AG08395 (cell line): ENCODE data around the gene C10orf105.

Source experiments
- DNase-seq: peaks from one replicate; pipeline ENCODE4 v3.0.0; 2012; ENCODE audit warnings: mixed read lengths, low spot score

Gene C10orf105

DNA sequence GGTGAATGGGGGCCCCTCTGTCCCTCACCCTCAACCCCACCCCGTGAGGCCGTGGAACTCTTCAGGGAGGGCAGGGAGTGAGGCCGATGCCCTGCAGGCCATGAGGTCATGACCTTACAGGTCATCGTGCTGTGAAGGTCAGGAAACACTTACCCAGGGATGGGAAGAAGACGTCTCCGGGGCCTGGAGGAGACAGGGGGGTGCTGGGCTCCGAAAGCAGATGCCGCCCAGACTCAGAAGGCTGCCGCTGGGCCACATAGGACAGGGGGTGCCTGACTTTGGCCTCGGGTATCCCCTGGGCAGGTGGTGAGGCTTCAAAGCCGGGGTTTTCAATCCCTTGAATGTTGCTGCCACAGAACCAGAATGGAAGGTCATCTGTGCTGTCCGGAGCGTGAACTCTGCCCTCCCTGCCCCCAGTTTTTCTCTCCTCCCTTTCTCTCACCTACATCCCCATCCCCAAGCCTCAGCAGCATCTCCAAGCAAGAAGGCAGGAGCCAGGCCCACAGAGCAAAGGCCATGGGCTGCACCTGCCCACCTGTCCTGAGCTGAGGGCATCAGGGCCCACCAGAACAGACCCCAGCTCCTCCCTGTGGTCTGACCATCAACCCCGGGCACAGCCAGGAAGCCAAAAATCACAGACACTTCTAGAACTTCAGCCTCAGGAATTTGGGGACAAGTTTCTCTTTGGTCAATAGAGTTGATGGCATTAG, 32.1 kb upstream of the C10orf105 start:
- DNase-seq, result no peak

DNA sequence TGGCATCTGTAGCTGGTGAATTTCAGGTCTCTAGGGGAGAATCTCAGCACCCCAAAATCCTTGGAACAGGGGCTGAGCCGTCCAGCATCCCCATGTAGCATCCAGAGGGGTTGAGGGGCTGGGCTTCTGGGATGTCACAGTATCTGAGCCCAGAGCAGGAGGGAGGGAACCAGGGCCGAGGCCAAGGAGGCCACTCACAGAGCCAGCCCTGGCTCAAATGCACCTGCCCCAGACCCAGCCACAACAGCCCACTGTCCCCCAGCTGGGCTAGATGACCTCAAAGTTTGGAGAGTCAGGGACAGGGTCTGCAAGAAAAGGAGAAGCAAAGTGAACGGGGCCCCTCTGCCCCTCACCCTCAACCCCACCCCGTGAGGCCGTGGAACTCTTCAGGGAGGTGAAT, 31.4 kb upstream of the C10orf105 start:
- DNase-seq, result no peak

DNA sequence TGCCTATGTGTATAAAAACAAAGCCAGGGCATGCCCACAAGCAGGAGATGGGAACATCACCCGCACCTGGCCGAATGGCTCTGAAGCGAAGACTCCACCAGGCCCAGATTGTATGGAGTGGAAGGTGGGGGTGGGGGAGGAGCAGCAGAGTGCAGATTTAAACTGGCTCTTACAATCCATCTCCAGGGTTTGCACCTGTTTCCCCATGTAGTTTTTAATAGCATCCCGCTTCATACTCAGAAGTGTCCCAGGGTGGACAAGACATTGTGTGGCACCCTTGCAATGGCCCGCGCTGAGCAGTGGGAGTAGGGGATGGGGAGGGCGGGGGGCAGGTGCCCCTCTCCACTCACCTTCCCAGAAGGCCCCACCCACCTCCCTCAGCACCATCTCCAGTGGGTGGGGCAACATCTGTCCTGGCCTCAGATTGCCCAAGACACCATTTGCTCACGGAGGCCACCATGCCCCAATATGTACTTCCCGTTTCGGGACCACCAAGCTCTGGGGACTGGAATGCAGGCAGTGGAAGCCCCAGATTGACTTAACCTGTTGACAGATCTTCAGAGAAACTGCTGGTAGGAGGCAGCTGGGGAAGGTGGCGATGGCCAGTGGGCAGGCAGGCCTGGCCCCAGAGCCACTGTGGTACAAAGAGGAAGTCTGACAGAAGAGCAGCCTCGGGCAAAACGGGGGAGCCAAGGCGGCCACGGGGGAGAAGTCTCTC, 30.7 kb upstream of the C10orf105 start:
- no peak for DNase-seq

DNA sequence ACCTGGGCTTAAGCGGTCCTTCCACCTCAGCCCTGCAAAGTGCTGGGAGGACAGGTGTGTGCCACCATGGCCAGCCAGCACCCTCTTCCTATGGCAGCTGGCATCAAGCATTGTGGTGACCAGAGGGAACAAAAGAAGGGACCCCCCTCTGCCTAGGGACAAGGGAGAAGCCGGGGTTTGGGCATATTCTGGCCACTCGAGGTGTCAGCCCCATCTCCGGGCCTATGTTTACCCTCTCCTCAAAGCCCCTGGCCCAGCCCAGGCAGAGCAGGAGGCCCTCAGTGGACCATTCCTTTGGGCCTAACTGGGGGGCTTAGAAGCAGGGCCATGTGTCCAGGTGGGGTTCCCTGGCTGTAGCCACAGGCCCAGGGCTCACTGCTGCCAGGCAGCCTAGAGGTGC, 29.8 kb upstream of the C10orf105 start:
- DNase-seq, result no peak

DNA sequence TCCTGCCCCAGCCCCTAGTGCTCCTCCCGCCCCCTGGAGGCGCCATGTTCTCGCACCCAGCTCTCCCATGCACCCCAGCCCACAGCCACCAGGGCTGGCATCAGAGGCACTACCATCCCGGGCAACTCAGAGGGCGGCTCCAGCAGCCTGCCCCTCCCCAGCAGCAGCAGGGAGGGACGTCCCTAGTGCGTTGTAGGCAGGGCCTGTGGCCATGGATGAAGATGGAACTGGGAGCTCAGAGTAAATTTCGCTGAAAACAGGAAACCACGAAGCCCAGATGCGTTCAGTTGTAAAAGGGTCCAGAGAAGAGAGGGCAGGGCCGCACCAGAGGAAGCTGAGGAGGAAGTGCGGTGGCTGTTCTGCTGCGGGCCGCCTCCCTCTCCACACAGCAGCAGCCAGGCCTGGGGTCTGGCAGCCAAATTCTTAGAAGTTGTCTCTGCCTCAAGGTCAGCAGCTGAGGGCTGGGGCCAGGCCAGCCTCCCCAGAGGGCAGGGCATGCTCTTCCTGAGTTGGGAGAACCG, 29.2 kb upstream of the C10orf105 start:
- DNase-seq, result no peak

DNA sequence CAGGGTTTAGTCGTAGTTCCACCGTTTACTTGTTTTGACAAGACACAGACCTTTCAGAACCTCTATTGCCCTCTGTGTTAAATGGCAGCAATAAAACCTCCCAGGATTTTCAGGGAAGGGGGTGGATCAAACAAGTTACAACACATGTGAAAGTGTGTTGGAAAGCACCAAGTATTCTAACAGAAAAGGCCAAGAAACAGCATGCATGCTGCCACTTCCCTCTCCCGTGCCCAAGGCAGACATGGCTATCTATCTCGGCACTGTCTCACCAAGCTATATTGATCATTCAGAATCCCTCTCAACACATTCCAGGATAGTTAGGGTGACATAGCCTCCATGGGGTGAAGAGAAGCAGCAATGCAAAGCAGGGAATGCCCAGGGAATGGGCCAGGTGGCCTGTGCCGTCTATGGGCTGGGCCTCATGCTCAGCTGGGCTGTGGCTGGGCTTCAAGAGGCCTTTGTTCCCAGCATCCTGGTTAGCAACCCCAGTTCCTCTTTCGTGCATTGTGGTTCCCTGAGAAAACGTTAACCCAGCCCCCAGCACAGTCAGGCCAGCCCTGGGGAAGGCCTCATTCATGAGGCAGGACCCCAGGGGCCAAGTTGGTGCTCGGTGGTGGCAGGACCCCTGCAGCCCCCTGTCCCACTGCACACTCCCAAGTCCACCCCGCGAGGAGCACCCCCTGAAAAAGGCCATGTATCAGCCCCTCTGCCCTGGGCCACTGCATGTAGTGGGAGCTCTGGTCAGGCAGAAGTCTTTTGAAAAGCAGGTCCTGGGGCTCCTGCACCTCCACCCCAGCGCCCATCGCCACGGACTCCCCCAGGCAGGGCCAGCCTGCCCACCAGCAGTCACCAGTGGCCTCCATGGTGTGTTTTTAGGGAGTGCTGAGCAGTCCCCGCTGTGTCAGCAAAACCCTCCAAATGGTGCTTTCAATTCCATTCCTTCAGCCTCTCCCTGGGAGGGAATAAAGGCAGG, 28.3 kb upstream of the C10orf105 start:
- no peak for DNase-seq

DNA sequence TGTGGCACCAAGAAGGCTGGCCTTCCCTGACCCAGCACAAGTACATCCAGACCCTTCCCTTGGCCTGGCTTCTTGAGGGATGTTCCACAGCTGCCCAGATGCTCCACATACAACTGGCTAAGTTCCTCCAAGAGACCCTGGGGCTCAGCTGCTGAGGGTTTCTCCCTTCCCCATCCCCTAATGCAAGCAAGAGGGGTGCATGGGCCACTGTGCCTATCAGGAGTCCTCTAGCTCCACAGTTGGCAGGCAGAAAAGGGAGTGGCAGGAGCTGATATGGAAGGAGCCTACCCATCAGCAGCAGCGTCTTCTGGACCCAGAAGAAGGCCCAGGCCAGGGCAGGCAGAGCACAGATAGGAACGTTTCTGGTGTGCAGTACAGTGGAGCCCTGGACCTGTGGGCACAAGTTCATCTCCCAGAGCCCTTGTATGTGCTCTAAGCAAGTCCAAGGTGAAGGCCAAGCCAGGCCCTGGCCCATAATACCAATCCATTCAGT, 27.5 kb upstream of the C10orf105 start:
- no peak for DNase-seq

DNA sequence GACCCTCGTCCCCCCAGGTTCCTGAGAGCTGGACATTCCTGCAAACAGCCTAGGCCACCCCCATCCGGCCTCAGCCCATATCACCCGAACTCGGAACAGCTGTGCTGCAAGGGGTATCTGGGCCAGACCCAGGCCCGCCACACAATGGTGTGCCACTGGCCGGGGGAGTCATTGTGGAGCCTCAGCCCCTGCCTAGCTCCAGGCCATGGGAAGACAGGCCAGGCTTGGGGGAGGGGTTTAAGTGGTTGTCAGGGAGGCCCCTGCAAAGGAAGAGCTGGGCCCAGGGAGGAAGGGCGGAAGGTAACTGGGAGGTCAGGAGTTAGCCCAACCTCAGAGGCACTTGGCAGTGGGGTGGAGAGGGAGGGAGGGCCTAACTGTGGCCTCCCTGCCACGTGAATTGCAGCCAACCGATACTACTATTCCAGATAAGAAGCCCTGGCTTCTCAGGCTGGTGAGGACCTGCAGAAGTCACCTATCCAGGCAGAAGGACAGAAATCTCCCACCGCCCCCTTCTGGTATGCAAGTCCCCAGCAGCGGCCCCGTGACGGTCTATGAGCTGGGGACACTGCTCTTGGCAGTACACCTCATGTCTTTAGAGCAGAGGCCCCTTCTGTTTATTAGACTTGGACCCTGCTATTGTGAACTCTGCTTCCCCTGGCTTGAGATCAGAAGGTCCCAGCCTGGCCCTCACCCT, 26.9 kb upstream of the C10orf105 start:
- DNase-seq, result no peak

DNA sequence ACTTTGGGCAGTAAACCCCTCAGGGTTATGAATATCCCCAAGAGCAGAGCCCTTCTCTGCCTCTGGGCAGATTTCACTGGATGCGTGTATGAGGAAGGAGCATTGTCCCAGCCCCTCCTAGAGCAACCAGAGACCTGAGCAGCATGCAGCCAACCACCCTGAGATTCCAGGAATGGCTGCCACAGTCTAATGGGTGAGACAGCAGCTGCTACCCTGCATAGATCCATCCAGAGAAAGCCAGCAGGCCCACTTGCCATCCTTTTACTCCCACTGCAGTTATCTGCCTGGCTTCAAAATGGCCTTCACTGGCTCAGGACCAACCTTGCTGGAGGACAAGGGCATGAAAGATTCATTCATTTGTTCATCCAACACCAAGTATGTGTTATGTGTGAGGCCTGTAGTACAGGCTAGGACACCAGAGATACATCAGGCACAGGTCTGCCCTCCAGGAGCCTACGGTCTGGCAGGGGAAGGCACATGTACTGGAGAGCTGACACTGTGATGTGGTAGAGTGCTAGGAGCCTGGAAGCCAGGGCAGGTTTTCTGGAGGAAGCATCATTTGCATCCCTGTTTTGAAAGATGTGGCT, 26.2 kb upstream of the C10orf105 start:
- DNase-seq, result no peak

DNA sequence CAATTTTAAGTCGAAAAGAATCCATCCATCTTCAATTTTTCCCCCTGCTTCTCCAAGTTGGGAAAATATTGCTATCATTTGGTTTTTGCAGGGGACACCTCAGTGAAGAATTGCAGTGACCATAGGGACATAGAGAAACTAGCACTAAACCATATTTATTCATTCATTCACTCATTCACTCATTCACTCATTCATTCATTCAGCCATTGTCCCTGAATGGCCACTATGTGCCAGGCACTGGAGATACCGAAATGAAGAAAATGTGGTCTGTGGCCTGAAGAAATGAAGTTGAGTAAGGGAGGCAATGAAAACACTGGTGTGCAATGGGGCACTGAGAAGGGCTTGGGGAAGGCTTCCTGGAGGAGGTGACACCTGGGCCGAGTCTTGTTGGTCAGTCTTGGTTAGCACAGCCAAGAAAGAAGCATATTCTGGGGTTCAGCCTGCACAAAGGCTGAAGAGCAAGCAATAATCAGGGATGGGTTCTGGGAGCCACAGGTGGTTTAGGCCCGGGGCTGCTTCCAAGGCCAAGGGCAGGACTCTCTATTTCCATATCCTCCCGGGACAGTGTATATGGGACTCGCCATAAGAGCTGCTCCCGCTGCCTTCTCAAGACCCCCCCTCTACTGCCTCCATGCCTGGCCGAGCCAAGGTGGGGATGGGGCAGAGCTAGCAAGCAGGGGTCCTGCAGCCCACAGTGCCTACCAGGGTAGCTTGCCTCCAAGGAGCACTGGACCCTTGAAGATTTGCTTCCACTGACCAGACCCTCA, 25.5 kb upstream of the C10orf105 start:
- no peak for DNase-seq

DNA sequence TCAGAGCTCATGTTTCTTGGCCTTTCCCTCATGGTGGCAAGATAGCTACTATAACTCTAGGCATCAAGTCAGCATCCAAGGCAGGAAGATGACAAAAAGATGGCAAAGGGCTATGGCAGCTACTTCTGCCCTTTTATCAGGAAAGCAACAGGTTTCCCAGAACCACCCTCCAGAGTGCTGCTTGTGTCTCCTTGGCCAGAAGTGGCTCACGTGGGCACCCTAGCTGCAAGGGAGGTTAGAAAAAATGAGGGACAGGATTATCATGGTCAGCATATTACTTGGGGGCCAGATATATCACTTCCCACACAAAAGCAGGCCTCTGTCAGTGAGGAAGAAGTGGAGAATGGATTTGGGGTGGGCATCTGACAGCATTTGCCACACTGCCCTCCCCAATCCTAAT, 24.3 kb upstream of the C10orf105 start:
- DNase-seq, result no peak

DNA sequence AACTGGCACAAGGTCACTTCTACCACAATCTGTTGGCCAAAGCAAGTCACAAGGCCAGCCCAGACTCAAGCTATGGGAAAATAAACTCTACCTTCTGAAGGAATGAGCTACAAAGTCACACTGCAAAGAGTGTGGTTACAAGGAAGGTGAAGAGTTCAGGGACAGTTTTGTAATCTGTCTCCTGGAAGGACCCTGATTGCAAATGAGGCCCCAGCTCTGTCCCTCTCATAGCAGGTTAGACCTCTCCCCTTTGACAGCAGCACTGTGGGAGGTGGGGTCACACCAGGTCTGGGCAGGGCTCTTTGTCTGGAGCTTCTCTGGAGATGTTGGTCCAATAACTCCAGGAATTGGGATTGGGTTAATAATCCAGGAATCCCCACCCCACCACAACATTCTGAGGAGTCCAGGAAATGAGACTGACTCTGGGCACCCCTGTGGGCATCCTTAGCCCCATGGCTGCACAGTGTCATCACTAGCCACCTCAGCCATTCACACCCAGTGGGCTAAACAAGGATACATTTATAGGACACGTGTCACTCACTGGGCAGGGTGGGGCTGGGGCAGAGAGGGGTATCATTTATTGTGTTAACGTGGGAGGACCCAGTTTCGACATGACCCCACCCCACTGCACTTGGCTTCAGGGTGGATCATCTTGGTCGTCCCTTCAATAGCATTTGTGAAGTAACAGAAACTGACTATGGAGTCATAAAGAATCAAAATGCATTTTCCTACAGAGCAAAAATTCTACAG, 23.7 kb upstream of the C10orf105 start:
- DNase-seq, result no peak

DNA sequence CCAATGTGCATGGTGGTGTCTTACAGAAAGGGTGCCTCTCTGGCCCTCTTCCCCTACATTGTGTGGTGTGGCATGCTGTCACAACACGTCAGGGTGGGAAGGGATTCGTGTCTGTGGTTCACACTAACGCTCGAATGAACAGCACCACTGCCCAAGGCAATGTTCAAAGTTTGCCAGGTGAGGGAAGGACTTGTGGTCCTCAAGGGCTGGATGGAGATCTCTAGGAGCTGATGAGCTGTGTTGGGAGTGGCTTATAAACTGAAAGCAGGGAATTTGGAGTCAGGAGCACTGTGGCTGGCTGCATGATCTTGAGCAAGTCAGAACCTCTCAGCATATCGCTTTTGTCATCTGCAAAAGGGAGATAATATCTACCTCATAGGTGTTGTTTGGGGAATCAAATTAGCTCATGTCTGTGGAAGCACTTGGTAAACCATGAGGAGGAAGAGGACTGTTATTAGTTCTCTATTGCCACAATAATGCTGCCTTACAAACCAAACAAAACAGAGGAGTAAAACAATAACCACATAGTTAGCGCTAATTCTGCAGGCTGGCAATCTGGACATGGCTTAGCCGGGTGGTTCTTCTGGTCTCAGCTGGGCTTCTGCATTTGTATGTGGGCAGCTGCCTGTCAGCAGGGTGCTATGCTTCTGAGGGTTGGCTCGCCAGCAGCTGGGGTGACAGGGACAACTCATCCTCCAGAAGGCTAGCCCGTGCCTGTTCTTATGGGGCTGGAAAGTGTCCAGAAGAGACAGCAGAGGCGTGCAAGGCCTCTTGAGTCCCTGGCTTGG, 22.9 kb upstream of the C10orf105 start:
- DNase-seq, result no peak

DNA sequence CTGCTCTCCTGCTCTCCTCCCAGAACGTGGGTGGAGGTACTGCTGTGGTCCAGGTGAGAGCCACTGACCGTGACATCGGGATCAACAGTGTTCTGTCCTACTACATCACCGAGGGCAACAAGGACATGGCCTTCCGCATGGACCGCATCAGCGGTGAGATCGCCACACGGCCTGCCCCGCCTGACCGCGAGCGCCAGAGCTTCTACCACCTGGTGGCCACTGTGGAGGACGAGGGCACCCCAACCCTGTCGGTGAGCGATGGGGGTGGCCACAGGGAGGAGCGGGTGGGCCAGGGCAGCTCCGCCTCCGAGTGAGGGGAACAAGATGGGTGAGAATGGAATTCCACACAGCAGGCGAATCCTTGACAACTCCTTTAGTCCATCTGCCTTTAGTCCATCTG, 22.1 kb upstream of the C10orf105 start:
- no peak for DNase-seq

DNA sequence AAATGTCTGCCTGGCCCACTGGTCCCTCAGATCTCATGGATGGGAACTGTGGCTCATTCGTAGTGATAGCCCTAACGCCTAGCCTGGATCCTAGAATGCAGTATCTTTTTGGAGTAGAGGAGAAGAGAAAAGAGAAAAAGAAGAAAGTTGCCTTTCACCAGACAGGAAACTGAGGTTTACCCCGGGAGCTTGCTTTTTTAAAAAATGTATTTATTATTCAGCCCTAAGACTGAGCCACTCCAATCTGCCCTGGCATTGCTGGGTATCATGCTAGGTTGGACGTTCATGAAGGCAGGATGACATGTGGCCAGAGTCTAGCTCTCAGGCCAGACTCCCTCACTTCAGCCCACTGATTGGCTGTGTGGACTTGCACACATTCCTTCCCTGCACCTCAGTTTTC, 21.5 kb upstream of the C10orf105 start:
- DNase-seq, result no peak

DNA sequence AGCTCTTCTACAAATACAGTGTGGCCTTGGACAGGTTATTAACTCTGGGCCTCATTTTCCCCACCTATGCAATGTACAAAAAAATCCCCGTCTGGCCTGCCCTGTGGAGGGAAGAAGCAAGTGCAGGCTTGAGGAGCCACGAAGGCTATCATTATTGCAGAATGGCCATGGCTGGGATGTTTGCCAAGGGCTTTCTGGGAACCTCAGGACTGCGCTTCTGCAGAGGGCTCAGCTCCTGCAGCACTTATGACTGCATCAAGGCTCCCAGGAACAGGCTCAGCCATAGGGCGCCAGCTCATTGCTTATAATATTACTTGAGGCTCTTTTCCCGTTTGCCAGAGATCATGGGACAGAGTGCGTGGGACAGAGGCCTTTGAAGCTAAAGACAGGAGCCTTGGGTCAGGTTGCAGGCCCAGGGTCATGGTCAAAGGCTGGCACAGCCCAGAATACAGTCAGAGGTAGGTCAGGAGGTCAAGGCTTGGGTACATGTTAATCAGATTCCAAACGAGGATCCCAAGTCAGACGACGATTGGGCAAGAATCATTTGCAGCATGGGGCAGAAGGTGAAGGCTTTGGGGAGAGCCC, 20.6 kb upstream of the C10orf105 start:
- DNase-seq, result peak; percentile 52

DNA sequence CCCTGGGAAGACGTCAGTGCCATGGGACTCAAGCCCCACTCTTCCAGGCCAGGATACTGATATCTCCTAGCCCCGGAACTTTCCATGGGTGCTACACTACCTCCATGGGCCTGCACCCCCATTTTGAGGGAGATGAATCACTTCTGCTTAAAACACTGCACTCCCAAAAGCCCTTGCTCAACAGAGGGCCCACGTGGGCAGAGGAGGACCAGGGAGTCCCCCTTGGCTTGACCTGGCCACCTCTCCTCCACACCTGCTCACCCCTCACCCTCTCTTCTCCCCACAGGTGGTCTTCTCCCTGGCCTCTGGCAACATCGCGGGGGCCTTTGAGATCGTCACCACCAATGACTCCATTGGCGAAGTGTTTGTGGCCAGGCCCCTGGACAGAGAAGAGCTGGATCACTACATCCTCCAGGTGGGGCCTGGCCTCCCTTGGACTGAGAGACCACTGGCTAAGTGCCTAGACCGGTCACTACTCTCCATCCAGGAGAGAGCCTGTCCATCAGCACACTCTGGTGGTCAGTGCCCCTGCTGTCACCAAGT, 19.9 kb upstream of the C10orf105 start:
- DNase-seq, result no peak

DNA sequence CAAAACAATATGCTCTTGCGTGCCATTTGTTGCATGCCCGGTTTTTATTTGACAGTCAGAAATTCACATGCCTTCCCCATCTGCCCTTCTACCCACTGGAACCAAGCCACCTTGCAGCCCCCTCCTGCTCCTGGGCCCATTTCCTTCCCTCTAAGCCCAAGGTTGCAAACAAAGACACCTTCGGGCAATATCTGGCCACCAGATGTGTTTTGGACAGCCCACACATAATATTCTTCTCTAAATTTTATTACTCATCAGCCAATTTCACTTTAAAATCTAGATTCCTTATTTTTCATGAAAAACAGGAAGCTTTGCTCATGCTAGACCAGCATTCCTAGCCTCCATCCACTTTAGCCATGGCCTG, 18.2 kb upstream of the C10orf105 start:
- DNase-seq, result peak; percentile 65
